ENCODE results near the gene FANK1. TPM values are rescaled to one million over a fixed set of nuclear protein-coding genes. Genes with fewer than 3 reads are reported as not detected.
"Not testable (repeated sequence)": the region's sequence is repeated elsewhere in the genome, so short reads cannot be mapped to it uniquely, and the experiment has no call there.

FANK1 gene
- total RNA-seq, 2 experiments from 2014 or later = 0.92 to 1.1 TPM

GRCh38 chr10:126037946-126038345 is 141.6 kb downstream of the FANK1 start:
- H3K27me3 Mint-ChIP-seq = no peaks in the 10 kb centered on the region
- H3K36me3 Mint-ChIP-seq = no peaks in the 10 kb centered on the region
- peaks cover 13% of the 10 kb centered on the region for H3K4me1 Mint-ChIP-seq
- no peak for DNase-seq
- H3K4me3 Mint-ChIP-seq = no peak overlapping the region
- peaks cover 6% of the 10 kb centered on the region for H3K9me3 Mint-ChIP-seq
- H3K27ac Mint-ChIP-seq = no peak overlapping the region

DNA sequence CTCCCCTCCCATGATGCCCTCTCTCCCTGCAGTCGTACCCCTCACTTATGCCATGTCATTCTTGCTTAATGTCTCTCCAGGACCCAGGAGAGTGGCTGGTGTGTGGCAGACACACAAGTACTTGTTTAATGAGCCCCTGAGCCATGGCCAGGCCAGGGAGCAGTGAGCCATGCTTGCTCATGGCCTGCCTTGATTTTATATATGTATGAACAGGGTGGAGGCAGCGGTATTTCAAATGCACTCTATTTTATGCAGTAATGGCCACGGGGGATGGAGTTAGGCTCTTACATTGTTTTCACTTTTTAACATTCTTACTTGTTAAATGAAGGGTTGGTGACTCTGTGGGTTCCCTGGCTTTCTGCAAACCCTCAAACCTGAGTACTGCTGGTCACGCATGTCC is 144.8 kb downstream of the FANK1 start:
- H3K36me3 Mint-ChIP-seq = no peaks in the 10 kb centered on the region
- H3K27me3 Mint-ChIP-seq = no peaks in the 10 kb centered on the region
- peaks cover 13% of the 10 kb centered on the region for H3K4me1 Mint-ChIP-seq
- no peak overlapping the region for H3K27ac Mint-ChIP-seq
- no peaks in the 10 kb centered on the region for H3K9me3 Mint-ChIP-seq
- H3K4me3 Mint-ChIP-seq = no peak overlapping the region
- no peak for DNase-seq

- Mint-ChIP-seq H3K4me3 (no peak overlapping the region), H3K4me1 (peaks cover 13% of the 10 kb centered on the region), H3K27me3 (no peaks in the 10 kb centered on the region), H3K27ac (peak overlapping the region; percentile 78), H3K36me3 (no peaks in the 10 kb centered on the region), H3K9me3 (no peaks in the 10 kb centered on the region)
- peak; percentile 83 for DNase-seq
Measured at GRCh38 chr10:126041804-126042231, 145.5 kb downstream of the FANK1 start.

DNA sequence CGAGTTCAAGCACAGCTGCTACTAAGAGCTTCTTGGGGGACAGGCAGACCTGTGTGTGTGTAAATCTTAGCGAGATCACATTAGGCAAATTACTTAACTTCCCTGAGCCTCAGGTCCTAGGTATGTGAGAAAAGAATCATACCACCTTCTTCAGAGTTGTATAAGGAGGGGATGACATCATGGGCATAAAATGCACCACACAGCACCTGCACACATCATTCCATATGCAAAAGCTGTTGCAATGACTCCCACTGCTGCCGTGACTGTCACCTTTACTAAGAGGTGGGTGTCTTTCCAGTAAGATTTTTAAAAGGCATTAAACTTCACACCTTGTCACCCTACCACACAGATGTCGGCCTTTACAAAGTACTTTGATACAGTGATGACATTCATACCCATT is 146.0 kb downstream of the FANK1 start:
- Mint-ChIP-seq H3K27me3 (no peaks in the 10 kb centered on the region), H3K4me1 (peaks cover 13% of the 10 kb centered on the region), H3K4me3 (no peak overlapping the region), H3K27ac (peak overlapping the region; percentile 78), H3K9me3 (no peaks in the 10 kb centered on the region), H3K36me3 (no peaks in the 10 kb centered on the region)
- DNase-seq = no peak

DNA sequence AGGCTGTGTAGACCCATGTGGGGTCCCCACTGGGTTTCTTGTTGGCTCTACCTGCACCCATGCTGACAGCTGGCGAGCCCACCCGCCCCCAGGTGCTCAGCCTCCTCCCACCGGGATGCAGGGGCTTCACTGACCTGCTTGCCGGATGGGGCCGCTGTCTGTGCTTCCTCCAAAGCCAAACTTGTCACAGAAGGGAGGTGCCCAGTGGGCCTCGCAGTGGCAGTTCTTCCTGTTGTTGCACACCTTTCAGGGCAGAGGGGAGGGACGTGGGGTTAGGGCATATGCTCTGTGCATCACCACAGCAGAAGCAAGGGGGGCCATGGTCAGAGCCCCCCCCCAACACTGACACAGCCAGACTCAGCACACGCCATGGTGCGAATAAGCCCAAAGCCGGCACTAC is 146.5 kb downstream of the FANK1 start:
- peaks cover 13% of the 10 kb centered on the region for H3K4me1 Mint-ChIP-seq
- no peaks in the 10 kb centered on the region for H3K27me3 Mint-ChIP-seq
- no peak overlapping the region for H3K4me3 Mint-ChIP-seq
- no peaks in the 10 kb centered on the region for H3K36me3 Mint-ChIP-seq
- H3K9me3 Mint-ChIP-seq = no peaks in the 10 kb centered on the region
- DNase-seq = no peak
- no peak overlapping the region for H3K27ac Mint-ChIP-seq

- DNase-seq = no peak
- no peaks in the 10 kb centered on the region for H3K9me3 Mint-ChIP-seq
- no peaks in the 10 kb centered on the region for H3K36me3 Mint-ChIP-seq
- H3K27ac Mint-ChIP-seq = no peak overlapping the region
- no peak overlapping the region for H3K4me3 Mint-ChIP-seq
- H3K27me3 Mint-ChIP-seq = no peaks in the 10 kb centered on the region
- peaks cover 13% of the 10 kb centered on the region for H3K4me1 Mint-ChIP-seq
Measured at GRCh38 chr10:126043389-126043788, 147.0 kb downstream of the FANK1 start.

GRCh38 chr10:126045861-126046260 is 149.5 kb downstream of the FANK1 start:
- H3K9me3 Mint-ChIP-seq = no peaks in the 10 kb centered on the region
- no peak overlapping the region for H3K27ac Mint-ChIP-seq
- no peak for DNase-seq
- peaks cover under 1% of the 10 kb centered on the region for H3K27me3 Mint-ChIP-seq
- no peak overlapping the region for H3K4me3 Mint-ChIP-seq
- no peaks in the 10 kb centered on the region for H3K36me3 Mint-ChIP-seq
- peaks cover 13% of the 10 kb centered on the region for H3K4me1 Mint-ChIP-seq

- Mint-ChIP-seq H3K36me3 (no peaks in the 10 kb centered on the region), H3K4me3 (no peak overlapping the region), H3K9me3 (no peaks in the 10 kb centered on the region), H3K27ac (no peak overlapping the region), H3K27me3 (peaks cover 9% of the 10 kb centered on the region), H3K4me1 (peaks cover 8% of the 10 kb centered on the region)
- DNase-seq = no peak
Measured at GRCh38 chr10:126046831-126047230, 150.5 kb downstream of the FANK1 start.

DNA sequence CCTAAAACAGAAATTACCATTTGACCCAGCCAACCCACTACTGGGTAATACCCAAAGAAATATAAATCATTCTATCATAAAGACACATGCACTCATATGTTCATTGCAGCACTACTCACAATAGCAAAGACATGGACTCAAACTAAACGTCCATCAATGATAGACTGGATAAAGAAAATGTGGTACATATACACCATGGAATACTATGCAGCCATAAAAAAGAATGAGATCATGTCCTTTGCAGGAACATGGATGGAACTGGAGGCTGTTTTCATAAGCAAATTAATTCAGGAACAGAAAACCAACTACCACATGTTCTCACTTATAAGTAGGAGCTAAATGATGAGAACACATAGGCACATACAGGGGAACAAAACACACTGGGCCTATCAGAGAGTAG is 151.4 kb downstream of the FANK1 start:
- H3K4me3 Mint-ChIP-seq = not testable (repeated sequence)

DNA sequence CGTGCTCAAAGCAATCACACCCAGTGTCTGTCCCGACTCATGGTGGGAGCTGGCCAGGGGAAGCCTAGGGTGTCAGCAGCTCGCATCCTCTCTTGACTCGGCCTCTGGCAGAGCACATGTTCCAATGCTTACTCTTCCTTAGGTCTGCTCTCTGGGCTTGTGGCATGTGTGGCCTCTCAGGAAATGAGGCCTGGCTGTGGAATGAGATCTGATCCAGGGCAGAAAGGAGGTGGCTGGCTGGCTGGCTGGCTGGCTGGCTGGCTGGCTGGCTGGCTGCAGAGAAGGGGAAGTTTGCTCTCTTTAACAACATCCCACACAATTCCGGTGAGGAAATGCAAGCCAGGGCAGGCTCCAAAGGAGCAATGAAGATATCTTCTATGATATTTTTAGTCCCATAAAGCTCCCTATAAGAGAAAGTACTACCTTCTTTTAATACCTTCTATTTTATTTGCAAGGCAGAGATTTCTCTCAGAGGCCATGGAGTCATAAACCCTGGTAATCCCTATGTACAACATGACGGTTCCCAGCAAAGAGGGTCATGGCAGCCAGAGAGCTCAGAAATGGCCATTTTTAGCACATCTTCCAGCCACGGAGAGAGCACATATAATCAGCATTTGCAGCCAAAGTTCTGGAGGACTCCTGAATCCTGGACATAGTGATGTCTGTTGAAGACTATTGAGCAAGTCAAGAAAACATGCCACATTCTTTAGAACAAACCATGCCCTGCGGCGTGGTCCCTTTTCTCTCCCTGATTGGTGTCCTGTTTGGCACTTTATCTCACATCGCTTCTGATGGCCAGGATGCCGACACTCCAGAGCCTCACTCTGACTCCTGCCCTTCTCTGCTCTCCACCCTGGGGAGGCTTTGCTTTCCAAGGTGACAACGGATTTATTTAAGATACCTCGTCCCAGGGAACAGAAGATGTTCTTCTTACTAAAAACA is 153.7 kb downstream of the FANK1 start:
- peaks cover 9% of the 10 kb centered on the region for H3K27me3 Mint-ChIP-seq
- DNase-seq = no peak
- H3K4me3 Mint-ChIP-seq = no peak overlapping the region
- H3K36me3 Mint-ChIP-seq = no peaks in the 10 kb centered on the region
- no peaks in the 10 kb centered on the region for H3K4me1 Mint-ChIP-seq
- no peak overlapping the region for H3K27ac Mint-ChIP-seq
- H3K9me3 Mint-ChIP-seq = no peaks in the 10 kb centered on the region

More for the DNA sequence above, 151.4 kb downstream of the FANK1 start:
- not testable (repeated sequence) for H3K4me1 Mint-ChIP-seq, DNase-seq, H3K9me3 Mint-ChIP-seq, H3K36me3 Mint-ChIP-seq, H3K27ac Mint-ChIP-seq, H3K27me3 Mint-ChIP-seq

GRCh38 chr10:126052171-126052570 is 155.8 kb downstream of the FANK1 start:
- no peak for DNase-seq
- Mint-ChIP-seq H3K27me3 (peaks cover 9% of the 10 kb centered on the region), H3K27ac (no peak overlapping the region), H3K36me3 (no peaks in the 10 kb centered on the region), H3K4me1 (no peaks in the 10 kb centered on the region), H3K4me3 (no peak overlapping the region), H3K9me3 (no peaks in the 10 kb centered on the region)

- peaks cover 9% of the 10 kb centered on the region for H3K27me3 Mint-ChIP-seq
- H3K4me1 Mint-ChIP-seq = no peaks in the 10 kb centered on the region
- no peak for DNase-seq
- H3K4me3 Mint-ChIP-seq = no peak overlapping the region
- H3K27ac Mint-ChIP-seq = no peak overlapping the region
- H3K36me3 Mint-ChIP-seq = no peaks in the 10 kb centered on the region
- no peaks in the 10 kb centered on the region for H3K9me3 Mint-ChIP-seq
Measured at GRCh38 chr10:126054191-126054590, 157.8 kb downstream of the FANK1 start.

- Mint-ChIP-seq H3K27ac (no peak overlapping the region), H3K4me1 (no peaks in the 10 kb centered on the region), H3K36me3 (no peaks in the 10 kb centered on the region), H3K4me3 (no peak overlapping the region), H3K27me3 (no peaks in the 10 kb centered on the region), H3K9me3 (no peaks in the 10 kb centered on the region)
- no peak for DNase-seq
Measured at GRCh38 chr10:126057494-126057893, 161.1 kb downstream of the FANK1 start.

GRCh38 chr10:126058104-126058503 is 161.7 kb downstream of the FANK1 start:
- no peak for DNase-seq
- Mint-ChIP-seq H3K9me3 (no peaks in the 10 kb centered on the region), H3K27ac (no peak overlapping the region), H3K4me1 (no peaks in the 10 kb centered on the region), H3K4me3 (no peak overlapping the region), H3K36me3 (no peaks in the 10 kb centered on the region), H3K27me3 (no peaks in the 10 kb centered on the region)

DNA sequence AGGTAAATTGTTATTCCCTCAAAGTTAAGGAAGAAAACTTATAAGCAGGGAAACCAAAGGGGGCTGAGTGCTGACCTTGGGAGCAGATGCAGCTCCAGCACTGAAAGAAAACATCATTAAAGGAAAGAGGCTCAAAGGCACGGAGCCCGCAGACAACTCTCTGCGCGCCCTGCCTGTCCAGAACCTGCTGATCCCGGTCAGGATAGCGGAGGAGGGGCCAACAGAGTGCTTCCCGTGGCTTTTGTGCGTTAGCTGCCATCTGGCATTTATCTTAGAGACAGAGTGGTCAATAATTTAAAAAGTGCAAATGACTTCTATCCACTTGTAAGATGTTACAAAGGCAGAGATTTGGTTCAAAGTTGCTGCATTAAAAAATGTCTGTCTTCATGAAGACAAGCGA is 162.1 kb downstream of the FANK1 start:
- Mint-ChIP-seq H3K27ac (no peak overlapping the region), H3K4me3 (no peak overlapping the region), H3K4me1 (no peaks in the 10 kb centered on the region), H3K36me3 (no peaks in the 10 kb centered on the region), H3K27me3 (no peaks in the 10 kb centered on the region), H3K9me3 (no peaks in the 10 kb centered on the region)
- DNase-seq = no peak

Measured in activated naive CD8-positive, alpha-beta T cell treated with anti-CD3 and anti-CD28 coated beads for 36 hours (primary cell).